GM19043 (cell line): Measurements from ENCODE around the gene OR2D2.
"Not testable (repeated sequence)": the region's sequence is repeated elsewhere in the genome, so short reads cannot be mapped to it uniquely, and the experiment has no call there.

Experiments used
- ATAC-seq: cut with Tn5 transposase; IDR thresholded peaks from one replicate; pipeline ENCODE4 v1.9.1; 2021; ENCODE audit warnings: low read depth; ENCODE audit not compliant: unreplicated experiment

OR2D2 gene

GRCh38 chr11:6887711-6888110, 4.6 kb downstream of the OR2D2 start:
- ATAC-seq: not testable (repeated sequence)

- ATAC-seq: no peak
Measured at GRCh38 chr11:6882751-6883150, 9.5 kb downstream of the OR2D2 start.

GRCh38 chr11:6876914-6877313, 15.4 kb downstream of the OR2D2 start:
- ATAC-seq: no peak

GRCh38 chr11:6876325-6876724, 16.0 kb downstream of the OR2D2 start, which contains the start of gene OR10A4:
OR10A4 (plus strand) TSS chr11:6876625; CDS start chr11:6876648, 23 bp downstream.
- no peak for ATAC-seq

- ATAC-seq: no peak
Measured at GRCh38 chr11:6875761-6876160, 16.5 kb downstream of the OR2D2 start.

GRCh38 chr11:6871278-6871677, 21.0 kb downstream of the OR2D2 start:
- ATAC-seq: no peak

GRCh38 chr11:6864438-6864837, 27.9 kb downstream of the OR2D2 start:
- no peak for ATAC-seq

GRCh38 chr11:6862961-6863360, 29.3 kb downstream of the OR2D2 start, which contains the start of gene OR10A2:
OR10A2 (plus strand) TSS chr11:6863057; CDS start chr11:6869755, 6,698 bp downstream.
- no peak for ATAC-seq

- no peak for ATAC-seq
Measured at GRCh38 chr11:6856871-6857270, 35.4 kb downstream of the OR2D2 start.

- ATAC-seq: no peak
Measured at GRCh38 chr11:6855971-6856541, 36.2 kb downstream of the OR2D2 start.

- not testable (repeated sequence) for ATAC-seq
Measured at GRCh38 chr11:6854801-6855200, 37.5 kb downstream of the OR2D2 start.

GRCh38 chr11:6850526-6850925, 41.8 kb downstream of the OR2D2 start:
- ATAC-seq: no peak

- ATAC-seq: no peak
Measured at GRCh38 chr11:6845383-6845782, 46.9 kb downstream of the OR2D2 start, which contains the start of gene OR10A5. OR10A5 (plus strand) TSS chr11:6845683; CDS start chr11:6845683, 0 bp downstream.

GRCh38 chr11:6844356-6844755, 47.9 kb downstream of the OR2D2 start:
- ATAC-seq: no peak

- no peak for ATAC-seq
Measured at GRCh38 chr11:6843670-6844069, 48.6 kb downstream of the OR2D2 start.

- no peak for ATAC-seq
Measured at GRCh38 chr11:6841694-6842093, 50.6 kb downstream of the OR2D2 start.
